Neural cell (in vitro differentiated cells): ENCODE results near the gene XPNPEP3.

Experiments
- CTCF ChIP-seq: fragments of 450-650 bp; IDR thresholded peaks from 2 replicates; pipeline ENCODE4 v1.5.1; 2014; ENCODE audit warnings: antibody characterized with exemption, mild to moderate bottlenecking, moderate library complexity; ENCODE audit not compliant: poor library complexity, severe bottlenecking
- MXI1 ChIP-seq: fragments of 450-650 bp; conservative IDR thresholded peaks from 2 replicates; pipeline ENCODE4 v1.6.1; 2014; ENCODE audit warnings: antibody characterized with exemption, mild to moderate bottlenecking; ENCODE audit not compliant: poor library complexity, severe bottlenecking
- RAD21 ChIP-seq: fragments of 450-650 bp; conservative IDR thresholded peaks from 2 replicates; pipeline ENCODE4 v1.6.1; 2014; ENCODE audit warnings: antibody characterized with exemption, mild to moderate bottlenecking, moderate library complexity
- REST ChIP-seq: IDR thresholded peaks from 2 replicates; pipeline ENCODE4 v1.6.1; 2012; ENCODE audit warnings: borderline replicate concordance
- SMC3 ChIP-seq: fragments of 450-650 bp; conservative IDR thresholded peaks from 2 replicates; pipeline ENCODE4 v1.6.1; 2014; ENCODE audit warnings: antibody characterized with exemption, mild to moderate bottlenecking, moderate library complexity; ENCODE audit not compliant: poor library complexity

DNA sequence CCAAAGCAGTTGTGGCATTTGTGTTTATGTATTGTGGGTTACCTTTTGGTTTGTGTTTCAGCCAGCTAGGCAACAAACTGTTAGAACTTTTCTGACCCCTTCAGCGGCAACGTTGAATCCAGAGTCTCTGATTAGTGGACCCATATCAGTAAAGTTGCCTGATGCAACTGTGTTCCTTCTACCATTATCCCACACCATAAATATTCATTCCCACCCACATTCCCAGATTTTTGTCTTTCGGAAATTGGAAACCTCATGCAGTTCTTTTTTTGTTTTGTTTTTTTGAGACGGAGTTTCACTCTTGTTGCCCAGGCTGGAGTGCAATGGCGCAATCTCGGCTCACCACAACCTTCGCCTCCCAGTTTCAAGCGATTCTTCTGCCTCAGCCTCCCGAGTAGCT, 63.6 kb downstream of the XPNPEP3 start:
- no peak for TF ChIP-seq REST
- TF ChIP-seq CTCF, result no peak
- no peak for TF ChIP-seq RAD21
- TF ChIP-seq SMC3, result no peak
- no peak for TF ChIP-seq MXI1
